PFSK-1 (cell line): ENCODE data around the gene FRMD4A.

Experiments used
- FOXP2 ChIP-seq: optimal IDR thresholded peaks from 2 replicates; pipeline ENCODE3; 2011; ENCODE audit warnings: borderline replicate concordance, control low read depth, inconsistent platforms; ENCODE audit not compliant: insufficient read depth; ENCODE audit errors: extremely low read length, extremely low read depth
- POLR2AphosphoS5 ChIP-seq: IDR thresholded peaks from 2 replicates; pipeline ENCODE4 v1.6.1; 2012; ENCODE audit warnings: low read depth, mild to moderate bottlenecking, control low read depth, low read length, moderate library complexity
- REST ChIP-seq, 2 experiments: IDR thresholded peaks; 2 replicates each; pipeline versions ENCODE4 v1.6.1 to v1.8.0; 2011 to 2012; ENCODE audit warnings: low read depth in 2 of 2, low read length in 2 of 2, control low read depth in 1 of 2, inconsistent platforms in 1 of 2, mild to moderate bottlenecking in 1 of 2, moderate library complexity in 1 of 2; ENCODE audit not compliant: insufficient read depth in 1 of 2
- SIN3A ChIP-seq: IDR thresholded peaks from 2 replicates; pipeline ENCODE4 v1.6.1; 2012; ENCODE audit warnings: mild to moderate bottlenecking, low read length, moderate library complexity, borderline replicate concordance; ENCODE audit not compliant: insufficient read depth
- TAF1 ChIP-seq: IDR thresholded peaks from 2 replicates; pipeline ENCODE4 v1.6.1; 2012; ENCODE audit warnings: low read length, control low read depth, borderline replicate concordance; ENCODE audit not compliant: insufficient read depth

The FRMD4A gene

GRCh38 chr10:13633689-13634088 lies 697.0 kb downstream of the FRMD4A start:
- no peak for TF ChIP-seq REST (IDR thresholded peaks at IDR 0.05; ENCODE audit: insufficient read depth in 1 of 2, low read depth in 2 of 2, low read length in 2 of 2)

- TF ChIP-seq REST (IDR thresholded peaks at IDR 0.05; ENCODE audit: insufficient read depth in 1 of 2, low read depth in 2 of 2, low read length in 2 of 2) (no peak), FOXP2 (no peak), SIN3A (no peak), POLR2AphosphoS5 (no peak), TAF1 (no peak)
Observed at GRCh38 chr10:13632884-13633440, 697.8 kb downstream of the FRMD4A start.

GRCh38 chr10:13632440-13632839 lies 698.3 kb downstream of the FRMD4A start:
- no peak for TF ChIP-seq SIN3A
- TF ChIP-seq REST (IDR thresholded peaks at IDR 0.05; ENCODE audit: insufficient read depth in 1 of 2, low read depth in 2 of 2, low read length in 2 of 2) = no peak

- TF ChIP-seq TAF1 (no peak), REST (IDR thresholded peaks at IDR 0.05; ENCODE audit: insufficient read depth in 1 of 2, low read depth in 2 of 2, low read length in 2 of 2) (no peak), SIN3A (no peak), POLR2AphosphoS5 (no peak), FOXP2 (no peak)
Observed at GRCh38 chr10:13631594-13631993, 699.1 kb downstream of the FRMD4A start.

GRCh38 chr10:13630231-13630630 lies 700.5 kb downstream of the FRMD4A start:
- TF ChIP-seq POLR2AphosphoS5 (no peak), TAF1 (no peak), REST (IDR thresholded peaks at IDR 0.05; ENCODE audit: insufficient read depth in 1 of 2, low read depth in 2 of 2, low read length in 2 of 2) (no peak), FOXP2 (no peak)
